Prostate gland (tissue), 1 donor: ENCODE data around the gene LTBP2.

Experiments
- POLR2A ChIP-seq: fragments of 450-650 bp; IDR thresholded peaks from one replicate; pipeline ENCODE4 v1.6.1; 2016; ENCODE audit warnings: antibody characterized with exemption, mild to moderate bottlenecking
- POLR2AphosphoS5 ChIP-seq: sonication (generic); formaldehyde crosslinking; IDR thresholded peaks from one replicate; pipeline ENCODE4 v1.6.1; 2017; ENCODE audit warnings: antibody characterized with exemption

DNA sequence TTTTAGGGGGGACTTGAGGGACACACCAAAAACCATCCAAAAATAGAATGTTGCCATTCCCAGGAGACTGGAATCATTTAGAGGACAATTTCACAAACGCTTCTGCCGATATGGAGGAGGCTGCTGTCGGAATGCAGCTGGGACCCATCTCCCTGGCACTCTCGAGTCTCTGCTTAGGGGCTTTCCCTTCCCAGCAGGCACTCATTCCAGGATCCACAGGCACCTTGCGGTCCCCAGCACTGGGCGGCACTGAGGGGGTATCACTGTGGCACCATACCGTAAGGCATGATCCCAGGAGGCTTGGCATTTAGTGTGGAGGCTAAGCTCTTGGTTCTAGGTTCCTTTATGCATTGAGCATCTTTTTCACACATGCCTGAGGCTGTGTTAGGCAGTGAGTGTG, 36.6 kb upstream of the LTBP2 start:
- no peak for TF ChIP-seq POLR2AphosphoS5
- TF ChIP-seq POLR2A: no peak
